GM21529 (cell line): Measurements from ENCODE around the gene CD300LG.

ENCODE experiments used
- ATAC-seq: cut with Tn5 transposase; IDR thresholded peaks from one replicate; pipeline ENCODE4 v1.9.1; 2021; ENCODE audit not compliant: unreplicated experiment

The CD300LG gene

GRCh38 chr17:43905400-43905984 lies 58.5 kb downstream of the CD300LG start:
- ATAC-seq = no peak

- ATAC-seq = no peak
These were observed 59.2 kb downstream of the CD300LG start for GRCh38 chr17:43905985-43906852.

GRCh38 chr17:43906951-43907424 lies 60.0 kb downstream of the CD300LG start:
- ATAC-seq = no peak

- no peak for ATAC-seq
These were observed 60.5 kb downstream of the CD300LG start, which contains the start of gene MPP2 for GRCh38 chr17:43907425-43907981. MPP2 (minus strand) TSS chr17:43907536; CDS start chr17:43904460, 3,076 bp downstream.

GRCh38 chr17:43907998-43908721 lies 61.2 kb downstream of the CD300LG start:
- ATAC-seq = no peak

GRCh38 chr17:43909537-43910231 lies 62.7 kb downstream of the CD300LG start:
- no peak for ATAC-seq

- ATAC-seq = no peak
These were observed 64.9 kb downstream of the CD300LG start for GRCh38 chr17:43911904-43912303.

GRCh38 chr17:43912635-43913304 lies 65.8 kb downstream of the CD300LG start:
- ATAC-seq = no peak
